HEK293T (cell line): ENCODE measurements around the gene CCDC180.
"Not testable (repeated sequence)": the region's sequence is repeated elsewhere in the genome, so short reads cannot be mapped to it uniquely, and the experiment has no call there.

Experiments used
- CTCF ChIA-PET: fragments of 350-600 bp; formaldehyde crosslinking; extraction: SDS; loops from one replicate; lab custom pipeline; 2021; ENCODE audit warnings: antibody characterized with exemption, inconsistent platforms; lab: Yijun Ruan, JAX
- POLR2A ChIA-PET: fragments of 350-600 bp; formaldehyde crosslinking; extraction: SDS; loops from one replicate; lab custom pipeline; 2020; ENCODE audit warnings: antibody characterized with exemption, inconsistent platforms; lab: Yijun Ruan, JAX
- DNase-seq: peaks from one replicate; pipeline ENCODE4 v3.0.0; 2012; ENCODE audit warnings: mixed read lengths; ENCODE audit errors: extremely low spot score
- ARNT ChIP-seq: fragments of 450-650 bp; IDR thresholded peaks from 2 replicates; pipeline ENCODE4 v1.6.1; 2017; ENCODE audit warnings: mild to moderate bottlenecking
- BHLHE40 ChIP-seq: fragments of 450-650 bp; IDR thresholded peaks from 2 replicates; pipeline ENCODE4 v1.6.1; 2016; ENCODE audit warnings: mild to moderate bottlenecking, moderate library complexity, borderline replicate concordance
- CTBP1 ChIP-seq: fragments of 450-650 bp; IDR thresholded peaks from 2 replicates; pipeline ENCODE4 v1.6.1; 2016; ENCODE audit warnings: borderline replicate concordance
- ELF4 ChIP-seq: fragments of 450-650 bp; IDR thresholded peaks from 2 replicates; pipeline ENCODE4 v1.6.1; 2017; ENCODE audit warnings: antibody characterized with exemption
- FOXA1 ChIP-seq: fragments of 450-650 bp; IDR thresholded peaks from 2 replicates; pipeline ENCODE4 v1.6.1; 2016; ENCODE audit warnings: mild to moderate bottlenecking
- FOXK2 ChIP-seq: fragments of 450-650 bp; IDR thresholded peaks from 2 replicates; pipeline ENCODE4 v1.6.1; 2016; ENCODE audit warnings: mild to moderate bottlenecking
- FOXM1 ChIP-seq: fragments of 450-650 bp; IDR thresholded peaks from 2 replicates; pipeline ENCODE4 v1.6.1; 2017; ENCODE audit warnings: mild to moderate bottlenecking, borderline replicate concordance
- HDGF ChIP-seq: fragments of 450-650 bp; IDR thresholded peaks from 2 replicates; pipeline ENCODE4 v1.6.1; 2017; ENCODE audit warnings: antibody characterized with exemption, borderline replicate concordance
- L3MBTL2 ChIP-seq: fragments of 450-650 bp; conservative IDR thresholded peaks from 2 replicates; pipeline ENCODE4 v1.6.1; 2016; ENCODE audit warnings: mild to moderate bottlenecking
- LEF1 ChIP-seq: fragments of 450-650 bp; IDR thresholded peaks from 2 replicates; pipeline ENCODE4 v1.6.1; 2017; ENCODE audit warnings: mild to moderate bottlenecking, borderline replicate concordance
- NFRKB ChIP-seq: fragments of 450-650 bp; IDR thresholded peaks from 2 replicates; pipeline ENCODE4 v1.6.1; 2016; ENCODE audit warnings: mild to moderate bottlenecking, moderate library complexity
- SP1 ChIP-seq: fragments of 450-650 bp; IDR thresholded peaks from 2 replicates; pipeline ENCODE4 v1.6.1; 2017
- SUZ12 ChIP-seq: fragments of 450-650 bp; IDR thresholded peaks from 2 replicates; pipeline ENCODE4 v1.6.1; 2016; ENCODE audit warnings: mild to moderate bottlenecking
- TARDBP ChIP-seq: fragments of 450-650 bp; IDR thresholded peaks from 2 replicates; pipeline ENCODE4 v1.6.1; 2016
- ZNF384 ChIP-seq: fragments of 450-650 bp; IDR thresholded peaks from 2 replicates; pipeline ENCODE4 v1.6.1; 2016
- TF ChIP-seq, protein P1 (sequence below): fragments of 450-650 bp; IDR thresholded peaks from 2 replicates; pipeline ENCODE4 v1.6.1; 2016

CCDC180 gene

DNA sequence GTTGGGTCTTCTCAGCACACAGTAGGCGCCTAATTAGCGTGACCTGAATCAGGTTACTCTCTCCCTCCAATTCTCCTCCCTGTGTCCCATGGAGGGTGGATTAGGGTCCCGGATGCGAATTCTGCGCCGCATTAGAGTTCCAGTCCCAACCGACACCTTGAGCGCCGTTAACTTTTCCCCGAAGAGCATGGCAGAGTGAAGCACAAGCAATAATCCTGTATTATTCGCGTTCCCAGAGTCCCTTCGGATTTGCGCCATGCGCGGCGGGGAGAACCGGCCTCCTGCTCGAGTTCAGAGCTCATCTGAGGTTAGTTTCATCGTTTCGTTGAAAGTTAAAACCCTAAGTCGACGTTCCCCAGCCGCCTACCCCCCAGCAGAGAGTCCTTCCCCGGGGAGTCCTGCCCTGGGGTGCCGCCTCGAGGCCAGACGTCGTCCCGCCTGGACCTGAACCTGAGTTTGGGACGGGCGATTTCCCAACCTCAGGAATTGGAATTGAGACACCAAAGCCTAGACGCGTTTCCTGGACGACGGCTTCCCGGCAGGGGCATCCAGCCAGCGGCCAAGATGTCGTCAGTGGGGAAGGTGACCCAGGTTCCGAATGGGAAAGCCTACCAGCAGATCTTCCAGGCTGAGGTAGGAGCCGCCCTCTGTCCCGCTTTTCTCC is at the start of gene CCDC180:
CCDC180 (plus strand) TSS at position 160 of the 664 bp plus-strand sequence; CDS start at position 565, 405 bp downstream.
- CTCF ChIA-PET = no interaction called here

DNA sequence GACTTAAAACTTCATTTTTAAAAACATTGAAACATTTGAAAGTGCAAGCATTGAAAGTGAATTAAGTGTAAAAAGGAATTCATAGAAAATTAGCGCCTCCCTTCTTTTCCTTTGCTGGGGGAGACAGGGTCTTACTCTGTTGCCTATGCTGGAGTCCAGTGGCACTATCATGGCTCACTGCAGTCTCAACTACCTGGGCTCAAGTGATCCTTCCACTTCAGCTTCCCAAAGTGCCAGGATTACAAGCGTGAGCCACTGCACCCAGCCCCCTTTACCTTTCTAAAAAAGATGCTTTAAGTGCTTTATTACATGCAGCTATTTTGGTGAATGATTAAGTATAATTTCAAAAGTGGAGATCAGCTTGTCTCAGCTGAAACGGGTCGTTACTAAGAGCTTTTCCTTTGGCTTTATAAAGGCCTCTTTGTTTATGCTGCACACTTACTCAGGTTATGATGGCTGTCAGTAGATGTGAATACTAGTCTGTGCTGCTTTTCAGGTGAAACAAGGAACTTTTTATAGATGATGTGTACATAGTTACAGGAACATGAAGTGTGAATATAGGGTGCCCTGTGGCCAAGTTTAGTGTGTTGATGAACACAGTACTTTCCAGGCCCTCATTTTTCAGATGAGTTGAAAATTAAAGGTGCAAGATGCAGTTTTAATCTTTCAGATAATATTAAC is 47.5 kb upstream of the CCDC180 start:
- CTCF ChIA-PET, DNase-seq, POLR2A ChIA-PET: not testable (repeated sequence)

More for the DNA sequence above, at the start of gene CCDC180:
- DNase-seq = no peak
- no peak for TF ChIP-seq BHLHE40
- no peak for TF ChIP-seq SUZ12
- no peak for TF ChIP-seq TARDBP
- POLR2A ChIA-PET = no interaction called here

- CTCF ChIA-PET = no interaction called here
- TF ChIP-seq FOXM1 = no peak
- DNase-seq = no peak
- POLR2A ChIA-PET = no interaction called here
Measured at GRCh38 chr9:97271292-97271691, 36.2 kb upstream of the CCDC180 start.

GRCh38 chr9:97272072-97272471 is 35.4 kb upstream of the CCDC180 start:
- ChIA-PET POLR2A (no interaction called here), CTCF (no interaction called here)
- no peak for DNase-seq
- no peak for TF ChIP-seq FOXK2
- no peak for TF ChIP-seq TARDBP
- no peak for TF ChIP-seq ELF4
- no peak for TF ChIP-seq SP1
- TF ChIP-seq LEF1 = no peak
- no peak for TF ChIP-seq L3MBTL2
- TF ChIP-seq NFRKB = no peak
- TF ChIP-seq FOXA1 = no peak
- no peak for TF ChIP-seq FOXM1
- TF ChIP-seq CTBP1 = no peak
- TF ChIP-seq ARNT = no peak
- TF ChIP-seq SUZ12 = no peak
- no peak for TF ChIP-seq HDGF
- TF ChIP-seq ZNF384 = no peak

DNA sequence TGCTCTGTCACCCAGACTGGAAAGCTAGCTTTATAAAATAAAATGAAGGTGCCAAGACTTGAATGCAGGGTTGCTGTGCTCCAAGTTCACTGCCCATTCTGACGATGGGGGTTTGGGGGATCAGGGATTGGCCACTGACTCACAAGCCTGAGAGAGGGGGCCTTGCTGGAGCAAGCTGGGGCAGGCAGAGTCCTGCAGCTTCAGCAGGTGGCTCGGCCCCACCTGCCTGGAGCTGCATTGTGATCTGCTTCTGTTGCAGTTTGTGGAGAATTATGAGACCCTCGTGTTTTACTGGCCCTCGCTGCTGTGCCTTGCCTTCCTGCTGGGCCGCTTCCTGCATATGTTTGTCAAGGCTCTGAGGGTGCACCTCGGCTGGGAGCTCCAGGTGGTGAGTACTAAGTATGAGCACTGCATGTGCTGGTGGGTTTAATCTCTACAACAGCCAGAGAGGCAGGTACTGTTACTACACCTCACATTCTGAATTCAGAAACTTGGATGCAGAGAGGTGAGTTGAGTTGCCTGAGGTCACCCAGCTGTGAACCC is 31.1 kb upstream of the CCDC180 start:
- DNase-seq = no peak
- ChIA-PET CTCF (no interaction called here), POLR2A (no interaction called here)
- TF ChIP-seq LEF1 = no peak
- TF ChIP-seq SP1 = no peak
- TF ChIP-seq ELF4 = no peak
- no peak for TF ChIP-seq BHLHE40
- TF ChIP-seq NFRKB = no peak
- TF ChIP-seq, protein P1, sequence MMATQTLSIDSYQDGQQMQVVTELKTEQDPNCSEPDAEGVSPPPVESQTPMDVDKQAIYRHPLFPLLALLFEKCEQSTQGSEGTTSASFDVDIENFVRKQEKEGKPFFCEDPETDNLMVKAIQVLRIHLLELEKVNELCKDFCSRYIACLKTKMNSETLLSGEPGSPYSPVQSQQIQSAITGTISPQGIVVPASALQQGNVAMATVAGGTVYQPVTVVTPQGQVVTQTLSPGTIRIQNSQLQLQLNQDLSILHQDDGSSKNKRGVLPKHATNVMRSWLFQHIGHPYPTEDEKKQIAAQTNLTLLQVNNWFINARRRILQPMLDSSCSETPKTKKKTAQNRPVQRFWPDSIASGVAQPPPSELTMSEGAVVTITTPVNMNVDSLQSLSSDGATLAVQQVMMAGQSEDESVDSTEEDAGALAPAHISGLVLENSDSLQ = no peak
- no peak for TF ChIP-seq TARDBP

DNA sequence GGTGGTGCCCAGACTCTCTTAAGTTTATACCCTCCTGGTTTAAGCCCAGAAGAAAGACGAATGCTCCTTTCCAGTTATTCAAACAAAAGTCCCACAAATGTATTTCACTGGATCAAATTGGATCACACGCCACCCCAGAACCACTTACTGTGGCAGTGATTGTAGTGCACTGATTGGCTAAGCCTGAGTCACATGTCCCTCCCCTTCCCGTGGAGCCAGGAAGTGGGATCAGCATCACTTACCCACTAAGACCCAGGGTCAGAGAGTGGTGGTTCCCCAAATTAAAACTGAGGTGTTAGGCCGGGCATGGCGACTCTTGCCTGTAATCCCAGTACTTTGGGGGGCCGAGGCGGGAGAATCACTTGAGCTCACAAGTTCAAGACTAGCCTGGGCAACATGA is 29.5 kb upstream of the CCDC180 start:
- no peak for DNase-seq
- POLR2A ChIA-PET = no interaction called here
- TF ChIP-seq NFRKB = no peak
- no peak for TF ChIP-seq SUZ12
- no peak for TF ChIP-seq CTBP1
- TF ChIP-seq L3MBTL2 = no peak
- TF ChIP-seq FOXM1 = no peak
- TF ChIP-seq SP1 = no peak
- TF ChIP-seq BHLHE40 = no peak
- TF ChIP-seq ELF4 = no peak
- no peak for TF ChIP-seq FOXK2
- no peak for TF ChIP-seq LEF1
- TF ChIP-seq TARDBP = no peak
- TF ChIP-seq ARNT = no peak
- TF ChIP-seq FOXA1 = no peak
- TF ChIP-seq, protein P1 = no peak
- TF ChIP-seq HDGF = no peak
- TF ChIP-seq ZNF384 = no peak
- CTCF ChIA-PET = no interaction called here

GRCh38 chr9:97280755-97281330 is 26.6 kb upstream of the CCDC180 start:
- ChIA-PET POLR2A (no interaction called here), CTCF (no interaction called here)
- no peak for DNase-seq
- TF ChIP-seq SUZ12 (no peak), LEF1 (no peak), FOXK2 (no peak), BHLHE40 (no peak), ELF4 (no peak), CTBP1 (no peak), SP1 (no peak), FOXM1 (no peak), L3MBTL2 (no peak), ZNF384 (no peak), TARDBP (no peak), NFRKB (no peak), HDGF (no peak), FOXA1 (no peak), ARNT (no peak)
- TF ChIP-seq, protein P1 = no peak
